Measurements from ENCODE around the gene GSTCD. TPM values are rescaled to one million over a fixed set of nuclear protein-coding genes. Genes with fewer than 3 reads are reported as not detected.
A peak's percentile ranks its signal among the peaks of the same experiment; 100 is the strongest.

GSTCD gene
- total RNA-seq, 1 experiment from 2014 or later = 29.0 TPM

- DNase-seq (ENCODE audit: low spot score) = peak; percentile 13
- TF ChIP-seq EZH2 (IDR thresholded peaks at IDR 0.05; ENCODE audit: borderline replicate concordance, low read depth, low read length, poor library complexity, severe bottlenecking) (no peak), CTCF (conservative IDR thresholded peaks at IDR 0.05; ENCODE audit: low read depth, low read length) (no peak)
- ChIA-PET POLR2A (ENCODE audit: low non-redundant PET) (interaction anchor here (0.6 kb wide), 1 partner anchor 204 kb away, joined by 4 read pairs; no protein-coding TSS in a partner anchor), CTCF (interaction anchor here (0.6 kb wide), 1 partner anchor 8 kb away, joined by 7 read pairs; no protein-coding TSS in a partner anchor)
- Histone ChIP-seq H3K27me3 (replicated peaks; ENCODE audit: insufficient read depth, low read depth, low read length, poor library complexity) (no peaks in the 10 kb centered on the region), H3K36me3 (ENCODE audit: insufficient read depth, low read length, poor library complexity, severe bottlenecking) (no peaks in the 10 kb centered on the region), H3K4me3 (ENCODE audit: low read depth, low read length, poor library complexity, severe bottlenecking) (peak overlapping the region; percentile 75), H3K27ac (ENCODE audit: low read depth, low read length, poor library complexity, severe bottlenecking) (peak overlapping the region; percentile 29), H3K4me1 (ENCODE audit: insufficient read depth, low read length, poor library complexity, severe bottlenecking) (peaks cover 31% of the 10 kb centered on the region), H3K9me3 (ENCODE audit: low read depth, low read length, poor library complexity, severe bottlenecking) (no peaks in the 10 kb centered on the region)
- no TSS peak for BruUV-seq (replicated peaks)
- intact Hi-C loops (cut with micrococcal nuclease; ENCODE audit: unreplicated experiment) = loop anchor here (5.0 to 10.0 kb wide), 2 partner anchors 485 to 1713 kb away; no protein-coding TSS in a partner anchor
Measured at GRCh38 chr4:105710012-105710600, 1.5 kb downstream of the GSTCD start.

GRCh38 chr4:105710678-105711077 lies 2.1 kb downstream of the GSTCD start:
- H3K4me3 ChIP-seq (ENCODE audit: low read depth, low read length, poor library complexity, severe bottlenecking) = peak overlapping the region; percentile 75
- DNase-seq (ENCODE audit: low spot score) = peak; percentile 58
- no TSS peak for BruUV-seq (replicated peaks)
- peaks cover 35% of the 10 kb centered on the region for H3K4me1 ChIP-seq (ENCODE audit: insufficient read depth, low read length, poor library complexity, severe bottlenecking)
- no peaks in the 10 kb centered on the region for H3K9me3 ChIP-seq (ENCODE audit: low read depth, low read length, poor library complexity, severe bottlenecking)
- H3K27ac ChIP-seq (ENCODE audit: low read depth, low read length, poor library complexity, severe bottlenecking) = no peak overlapping the region
- TF ChIP-seq EZH2 (IDR thresholded peaks at IDR 0.05; ENCODE audit: borderline replicate concordance, low read depth, low read length, poor library complexity, severe bottlenecking) (no peak), CTCF (conservative IDR thresholded peaks at IDR 0.05; ENCODE audit: low read depth, low read length) (no peak)
- H3K36me3 ChIP-seq (ENCODE audit: insufficient read depth, low read length, poor library complexity, severe bottlenecking) = no peaks in the 10 kb centered on the region
- ChIA-PET CTCF (interaction anchor here (0.6 kb wide), 1 partner anchor 8 kb away, joined by 7 read pairs; no protein-coding TSS in a partner anchor), POLR2A (ENCODE audit: low non-redundant PET) (interaction anchor here (0.6 kb wide), 1 partner anchor 205 kb away, joined by 4 read pairs; no protein-coding TSS in a partner anchor)
- intact Hi-C loops (cut with micrococcal nuclease; ENCODE audit: unreplicated experiment) = loop anchor here (5.0 to 10.0 kb wide), 2 partner anchors 484 to 1713 kb away; no protein-coding TSS in a partner anchor
- no peaks in the 10 kb centered on the region for H3K27me3 ChIP-seq (replicated peaks; ENCODE audit: insufficient read depth, low read depth, low read length, poor library complexity)

- DNase-seq (ENCODE audit: low spot score) = no peak
- no peak for TF ChIP-seq EZH2 (IDR thresholded peaks at IDR 0.05; ENCODE audit: borderline replicate concordance, low read depth, low read length, poor library complexity, severe bottlenecking)
- TF ChIP-seq CTCF (conservative IDR thresholded peaks at IDR 0.05; ENCODE audit: low read depth, low read length) = no peak
- intact Hi-C loops (cut with micrococcal nuclease; ENCODE audit: unreplicated experiment) = loop anchor here (5.0 to 10.0 kb wide), 2 partner anchors 482 to 1715 kb away; no protein-coding TSS in a partner anchor
- H3K4me1 ChIP-seq (ENCODE audit: insufficient read depth, low read length, poor library complexity, severe bottlenecking) = peaks cover 35% of the 10 kb centered on the region
- no peak overlapping the region for H3K4me3 ChIP-seq (ENCODE audit: low read depth, low read length, poor library complexity, severe bottlenecking)
- no peaks in the 10 kb centered on the region for H3K27me3 ChIP-seq (replicated peaks; ENCODE audit: insufficient read depth, low read depth, low read length, poor library complexity)
- H3K9me3 ChIP-seq (ENCODE audit: low read depth, low read length, poor library complexity, severe bottlenecking) = no peaks in the 10 kb centered on the region
- CTCF ChIA-PET = no interaction called here
- H3K36me3 ChIP-seq (ENCODE audit: insufficient read depth, low read length, poor library complexity, severe bottlenecking) = no peaks in the 10 kb centered on the region
- POLR2A ChIA-PET (ENCODE audit: low non-redundant PET) = no interaction called here
- BruUV-seq (replicated peaks) = no TSS peak
- H3K27ac ChIP-seq (ENCODE audit: low read depth, low read length, poor library complexity, severe bottlenecking) = no peak overlapping the region
Measured at GRCh38 chr4:105712766-105713165, 4.2 kb downstream of the GSTCD start.
